Measurements from ENCODE around the gene PPP2R2C.

PPP2R2C gene

GRCh38 chr4:6298852-6299251, 173.6 kb downstream of the PPP2R2C start:
- DNase-seq (ENCODE audit: low spot score) = no peak
- Histone ChIP-seq H2AFZ (ENCODE audit: low read length) (no peak overlapping the region), H3K9ac (ENCODE audit: low read depth, low read length, poor library complexity) (peak overlapping the region; percentile 55), H3K4me1 (ENCODE audit: control insufficient read depth in 2 of 2, insufficient read depth in 1 of 2, low read depth in 1 of 2, low read length in 2 of 2) (no peaks in the 10 kb centered on the region), H3K14ac (ENCODE audit: low read length) (peak overlapping the region; percentile 31), H3K79me1 (ENCODE audit: low read depth, low read length) (peaks cover 7% of the 10 kb centered on the region), H2AK5ac (ENCODE audit: low read depth, low read length) (no peak overlapping the region), H2BK15ac (ENCODE audit: low read length) (no peak overlapping the region), H3K9me3 (replicated peaks in 1 of 2; ENCODE audit: control insufficient read depth in 2 of 2, insufficient read depth in 1 of 2, low read depth in 1 of 2, low read length in 2 of 2) (no peaks in the 10 kb centered on the region), H4K91ac (ENCODE audit: low read depth, low read length, poor library complexity) (no peak overlapping the region), H3K27me3 (ENCODE audit: control insufficient read depth in 3 of 3, insufficient read depth in 3 of 3, low read depth in 1 of 3, low read length in 3 of 3) (no peaks in the 10 kb centered on the region), H2BK120ac (ENCODE audit: low read depth, low read length) (no peak overlapping the region), H3K18ac (ENCODE audit: low read length) (peak overlapping the region; percentile 29), H4K8ac (ENCODE audit: low read depth, low read length) (peak overlapping the region; percentile 30), H3K4me2 (ENCODE audit: insufficient read depth, low read length, poor library complexity, severe bottlenecking) (no peak overlapping the region), H2BK5ac (ENCODE audit: low read length) (peak overlapping the region; percentile 27), H3K4ac (ENCODE audit: low read length) (no peak overlapping the region), H3K36me3 (replicated peaks in 1 of 2; ENCODE audit: control insufficient read depth in 2 of 2, insufficient read depth in 2 of 2, low read length in 2 of 2) (peaks cover 39 to 44% of the 10 kb centered on the region in 2 donors), H3K23ac (ENCODE audit: low read depth, low read length, poor library complexity) (peak overlapping the region; percentile 90), H3K4me3 (ENCODE audit: low read length in 2 of 2) (peak overlapping the region in 1 of 2 donors; percentile 31), H3K27ac (replicated peaks; ENCODE audit: low read length) (no peak overlapping the region), H2BK12ac (ENCODE audit: low read length) (no peak overlapping the region)
- WGBS, 2 donors (ENCODE audit: extremely low coverage in 2 of 2, insufficient read length in 2 of 2, insufficient replicate concordance in 1 of 2) = no CpG with 5 or more reads among the region's 6 CpGs

DNA sequence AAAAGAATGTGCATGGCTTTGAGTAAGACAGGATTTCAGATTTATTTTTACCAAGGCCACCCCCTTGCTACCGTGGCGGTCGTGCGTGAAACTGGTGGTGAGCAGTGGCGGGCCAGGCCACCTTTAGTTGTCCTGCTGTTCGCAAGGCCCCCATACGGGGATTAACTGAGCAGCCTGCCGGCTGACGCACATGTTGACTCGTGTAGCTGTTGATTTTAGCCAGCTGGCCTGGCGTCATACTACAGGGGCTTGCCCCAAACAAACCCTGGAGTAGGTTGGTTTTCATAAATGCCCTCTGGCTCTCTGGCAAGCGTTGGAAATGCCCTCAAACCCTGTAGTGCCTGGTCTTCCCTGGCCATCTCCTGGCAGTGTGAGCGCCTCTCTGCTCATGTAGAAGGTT, 174.4 kb downstream of the PPP2R2C start:
- Histone ChIP-seq H3K23ac (ENCODE audit: low read depth, low read length, poor library complexity) (no peak overlapping the region), H3K14ac (ENCODE audit: low read length) (no peak overlapping the region), H2BK12ac (ENCODE audit: low read length) (no peak overlapping the region), H3K9ac (ENCODE audit: low read depth, low read length, poor library complexity) (no peak overlapping the region), H3K36me3 (replicated peaks in 1 of 2; ENCODE audit: control insufficient read depth in 2 of 2, insufficient read depth in 2 of 2, low read length in 2 of 2) (peaks cover 36% of the 10 kb centered on the region in 2 donors), H3K18ac (ENCODE audit: low read length) (no peak overlapping the region), H3K4ac (ENCODE audit: low read length) (no peak overlapping the region), H3K4me3 (ENCODE audit: low read length in 2 of 2) (no peak overlapping the region), H3K27me3 (ENCODE audit: control insufficient read depth in 3 of 3, insufficient read depth in 3 of 3, low read depth in 1 of 3, low read length in 3 of 3) (no peaks in the 10 kb centered on the region), H2AK5ac (ENCODE audit: low read depth, low read length) (no peak overlapping the region), H3K4me2 (ENCODE audit: insufficient read depth, low read length, poor library complexity, severe bottlenecking) (no peak overlapping the region), H3K9me3 (replicated peaks in 1 of 2; ENCODE audit: control insufficient read depth in 2 of 2, insufficient read depth in 1 of 2, low read depth in 1 of 2, low read length in 2 of 2) (no peaks in the 10 kb centered on the region), H3K4me1 (ENCODE audit: control insufficient read depth in 2 of 2, insufficient read depth in 1 of 2, low read depth in 1 of 2, low read length in 2 of 2) (no peaks in the 10 kb centered on the region), H3K27ac (replicated peaks; ENCODE audit: low read length) (no peak overlapping the region), H3K79me1 (ENCODE audit: low read depth, low read length) (peaks cover 7% of the 10 kb centered on the region), H4K91ac (ENCODE audit: low read depth, low read length, poor library complexity) (no peak overlapping the region), H2AFZ (ENCODE audit: low read length) (no peak overlapping the region), H2BK15ac (ENCODE audit: low read length) (no peak overlapping the region), H4K8ac (ENCODE audit: low read depth, low read length) (no peak overlapping the region), H2BK5ac (ENCODE audit: low read length) (no peak overlapping the region), H2BK120ac (ENCODE audit: low read depth, low read length) (no peak overlapping the region)
- no CpG with 5 or more reads among the region's 13 CpGs for WGBS, 2 donors (ENCODE audit: extremely low coverage in 2 of 2, insufficient read length in 2 of 2, insufficient replicate concordance in 1 of 2)
- DNase-seq (ENCODE audit: low spot score) = no peak

GRCh38 chr4:6297266-6297815, 175.1 kb downstream of the PPP2R2C start:
- Histone ChIP-seq H3K27me3 (ENCODE audit: control insufficient read depth in 3 of 3, insufficient read depth in 3 of 3, low read depth in 1 of 3, low read length in 3 of 3) (no peaks in the 10 kb centered on the region), H4K91ac (ENCODE audit: low read depth, low read length, poor library complexity) (no peak overlapping the region), H2BK15ac (ENCODE audit: low read length) (no peak overlapping the region), H3K36me3 (replicated peaks in 1 of 2; ENCODE audit: control insufficient read depth in 2 of 2, insufficient read depth in 2 of 2, low read length in 2 of 2) (peaks cover 29 to 34% of the 10 kb centered on the region in 2 donors), H3K4ac (ENCODE audit: low read length) (no peak overlapping the region), H3K4me1 (ENCODE audit: control insufficient read depth in 2 of 2, insufficient read depth in 1 of 2, low read depth in 1 of 2, low read length in 2 of 2) (no peaks in the 10 kb centered on the region), H3K4me3 (ENCODE audit: low read length in 2 of 2) (no peak overlapping the region), H3K23ac (ENCODE audit: low read depth, low read length, poor library complexity) (no peak overlapping the region), H3K27ac (replicated peaks; ENCODE audit: low read length) (no peak overlapping the region), H2BK120ac (ENCODE audit: low read depth, low read length) (no peak overlapping the region), H2AFZ (ENCODE audit: low read length) (no peak overlapping the region), H3K9ac (ENCODE audit: low read depth, low read length, poor library complexity) (no peak overlapping the region), H2BK12ac (ENCODE audit: low read length) (no peak overlapping the region), H4K8ac (ENCODE audit: low read depth, low read length) (no peak overlapping the region), H3K9me3 (replicated peaks in 1 of 2; ENCODE audit: control insufficient read depth in 2 of 2, insufficient read depth in 1 of 2, low read depth in 1 of 2, low read length in 2 of 2) (peaks cover 0 to under 1% of the 10 kb centered on the region in 2 donors), H3K18ac (ENCODE audit: low read length) (no peak overlapping the region), H3K14ac (ENCODE audit: low read length) (no peak overlapping the region), H2AK5ac (ENCODE audit: low read depth, low read length) (no peak overlapping the region), H3K4me2 (ENCODE audit: insufficient read depth, low read length, poor library complexity, severe bottlenecking) (no peak overlapping the region), H3K79me1 (ENCODE audit: low read depth, low read length) (peaks cover 6% of the 10 kb centered on the region), H2BK5ac (ENCODE audit: low read length) (no peak overlapping the region)
- WGBS, 2 donors (ENCODE audit: extremely low coverage in 2 of 2, insufficient read length in 2 of 2, insufficient replicate concordance in 1 of 2) = no CpG with 5 or more reads among the region's 15 CpGs
- DNase-seq (ENCODE audit: low spot score) = no peak

DNA sequence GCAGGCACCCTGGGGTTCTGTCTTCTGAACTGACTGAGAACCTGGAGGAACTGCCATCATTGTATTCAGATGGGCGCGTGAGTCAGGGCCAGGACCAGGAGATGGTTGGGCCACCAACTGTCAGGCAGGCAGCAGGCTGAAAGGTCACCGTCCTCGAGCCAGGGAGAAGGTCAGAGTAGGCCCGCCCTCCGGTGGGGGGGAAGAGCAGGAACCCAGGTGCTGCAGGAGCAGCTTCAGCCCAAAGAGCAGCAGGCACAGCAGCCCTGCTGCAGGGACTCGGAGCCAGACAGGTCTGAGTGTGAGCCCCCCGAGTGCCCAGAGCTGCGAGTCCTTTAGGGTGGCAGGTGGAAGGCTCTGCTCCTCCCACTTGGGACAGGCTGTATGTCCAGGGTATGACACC, 176.4 kb downstream of the PPP2R2C start:
- Histone ChIP-seq H4K91ac (ENCODE audit: low read depth, low read length, poor library complexity) (no peak overlapping the region), H2BK120ac (ENCODE audit: low read depth, low read length) (no peak overlapping the region), H3K4me1 (ENCODE audit: control insufficient read depth in 2 of 2, insufficient read depth in 1 of 2, low read depth in 1 of 2, low read length in 2 of 2) (no peaks in the 10 kb centered on the region), H3K4ac (ENCODE audit: low read length) (no peak overlapping the region), H3K27me3 (ENCODE audit: control insufficient read depth in 3 of 3, insufficient read depth in 3 of 3, low read depth in 1 of 3, low read length in 3 of 3) (no peaks in the 10 kb centered on the region), H2BK5ac (ENCODE audit: low read length) (no peak overlapping the region), H3K9me3 (replicated peaks in 1 of 2; ENCODE audit: control insufficient read depth in 2 of 2, insufficient read depth in 1 of 2, low read depth in 1 of 2, low read length in 2 of 2) (peaks cover 0 to 1% of the 10 kb centered on the region in 2 donors), H3K23ac (ENCODE audit: low read depth, low read length, poor library complexity) (no peak overlapping the region), H3K36me3 (replicated peaks in 1 of 2; ENCODE audit: control insufficient read depth in 2 of 2, insufficient read depth in 2 of 2, low read length in 2 of 2) (peaks cover 23 to 29% of the 10 kb centered on the region in 2 donors), H4K8ac (ENCODE audit: low read depth, low read length) (no peak overlapping the region), H2AFZ (ENCODE audit: low read length) (no peak overlapping the region), H3K4me2 (ENCODE audit: insufficient read depth, low read length, poor library complexity, severe bottlenecking) (no peak overlapping the region), H3K27ac (replicated peaks; ENCODE audit: low read length) (no peak overlapping the region), H2AK5ac (ENCODE audit: low read depth, low read length) (no peak overlapping the region), H3K14ac (ENCODE audit: low read length) (no peak overlapping the region), H3K79me1 (ENCODE audit: low read depth, low read length) (peaks cover 2% of the 10 kb centered on the region), H3K4me3 (ENCODE audit: low read length in 2 of 2) (no peak overlapping the region), H2BK12ac (ENCODE audit: low read length) (no peak overlapping the region), H3K18ac (ENCODE audit: low read length) (no peak overlapping the region), H2BK15ac (ENCODE audit: low read length) (no peak overlapping the region), H3K9ac (ENCODE audit: low read depth, low read length, poor library complexity) (no peak overlapping the region)
- no CpG with 5 or more reads among the region's 9 CpGs for WGBS, 2 donors (ENCODE audit: extremely low coverage in 2 of 2, insufficient read length in 2 of 2, insufficient replicate concordance in 1 of 2)
- no peak for DNase-seq (ENCODE audit: low spot score)

Measured in neuronal stem cell (in vitro differentiated cells).